Colonic mucosa (tissue), 4 donors: ENCODE data around the gene SLC26A11. TPM values are rescaled to one million over a fixed set of nuclear protein-coding genes. Genes with fewer than 3 reads are reported as not detected.
A peak's percentile ranks its signal among the peaks of the same experiment; 100 is the strongest.

ENCODE experiments used
- DNase-seq: peaks from one replicate; pipeline ENCODE4 v3.0.0-alpha.2; 2020
- H3K27ac ChIP-seq: fragments of 200-600 bp; one replicate; pipeline ENCODE4 v1.8.0; 2021
- H3K27me3 ChIP-seq: fragments of 200-600 bp; one replicate; pipeline ENCODE4 v1.8.0; 2021
- H3K36me3 ChIP-seq: fragments of 200-600 bp; one replicate; pipeline ENCODE4 v1.8.0; 2021
- H3K4me1 ChIP-seq: fragments of 200-600 bp; one replicate; pipeline ENCODE4 v1.8.0; 2021; ENCODE audit warnings: mild to moderate bottlenecking
- H3K4me3 ChIP-seq: fragments of 200-600 bp; one replicate; pipeline ENCODE4 v1.8.0; 2021
- H3K9ac ChIP-seq, 2 donors: one replicate each; pipeline ENCODE4 v1.7.0; 2013; ENCODE audit warnings: control low read depth in 2 of 2, low read depth in 2 of 2, low read length in 2 of 2
- H3K9me3 ChIP-seq: fragments of 200-600 bp; one replicate; pipeline ENCODE4 v1.8.0; 2021
- CTCF ChIP-seq: fragments of 200-600 bp; IDR thresholded peaks from one replicate; pipeline ENCODE4 v1.8.0; 2022; ENCODE audit warnings: antibody characterized with exemption, mild to moderate bottlenecking
- intact Hi-C: fragments of 100-400 bp; cut with DNase I; formaldehyde crosslinking; loops from one replicate; pipeline ENCODE4 v1.14.1; 2022
- total RNA-seq, 2 donors: library from RNA; stranded (reverse); fragmentation: NEBNext Ultra II Directional in 1 of 2; extraction: Animal tissue kit (Norgen Biotek cat#: 25700) in 1 of 2; gene quantifications; one replicate each; pipeline ENCODE4 v1.2.1, GENCODE V29; 2021
- donor health status: healthy.
- donor health status: DM: no; HTN: no; CAD: no.
- donor health status: DM: no; HTN: no; CAD: no.

The SLC26A11 gene
- total RNA-seq, result 1 to 10 TPM; 8.0 to 9.3 TPM

GRCh38 chr17:80220054-80220735, at the start of gene SLC26A11, which contains the start of gene SGSH:
TSS of gene SLC26A11 (plus strand) at chr17:80220427. CDS start at chr17:80221561, 1,134 bp downstream.
TSS of gene SGSH (minus strand) at chr17:80220333. CDS start at chr17:80220313, 20 bp downstream.
- peak; percentile 87 for DNase-seq
- peak within 1 kb of the TSS; percentile 93 for H3K4me3 ChIP-seq
- intact Hi-C loops, result no loop called here
- H3K36me3 ChIP-seq, result no peaks in the 10 kb centered on the region
- no peaks in the 10 kb centered on the region for H3K9me3 ChIP-seq
- H3K27ac ChIP-seq, result peak within 1 kb of the TSS; percentile 78
- peak within 1 kb of the TSS; percentile 97 to 99 for H3K9ac ChIP-seq
- no peak for TF ChIP-seq CTCF
- H3K27me3 ChIP-seq, result no peaks in the 10 kb centered on the region
- H3K4me1 ChIP-seq, result peaks cover 3% of the 10 kb centered on the region

- H3K27ac ChIP-seq, result no peak overlapping the region
- no peaks in the 10 kb centered on the region for H3K27me3 ChIP-seq
- no peak for DNase-seq
- no peaks in the 10 kb centered on the region for H3K36me3 ChIP-seq
- no peak overlapping the region for H3K4me3 ChIP-seq
- intact Hi-C loops, result no loop called here
- TF ChIP-seq CTCF, result no peak
- no peaks in the 10 kb centered on the region for H3K4me1 ChIP-seq
- H3K9ac ChIP-seq, result no peak overlapping the region
- H3K9me3 ChIP-seq, result no peaks in the 10 kb centered on the region
Observed at GRCh38 chr17:80171681-80172080, 48.5 kb upstream of the SLC26A11 start.

DNA sequence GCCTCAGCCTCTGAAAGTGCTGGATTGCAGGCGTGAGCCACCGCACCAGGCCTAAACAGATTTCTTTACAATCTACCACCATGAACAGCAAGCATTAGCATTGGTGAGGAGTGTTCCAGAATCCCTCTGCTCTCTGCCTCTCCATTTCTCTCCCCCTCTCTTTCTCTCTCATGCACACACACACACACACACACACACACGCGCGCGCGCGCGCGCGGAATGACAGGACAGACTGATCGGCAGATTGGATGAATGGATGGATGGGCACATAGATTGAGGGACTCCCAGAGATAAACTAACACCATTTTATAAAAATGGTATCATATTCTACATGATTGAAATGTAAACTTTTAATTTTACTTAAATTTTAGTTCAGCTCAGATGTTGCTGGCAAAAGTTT, 47.1 kb upstream of the SLC26A11 start:
- no peaks in the 10 kb centered on the region for H3K4me1 ChIP-seq
- H3K36me3 ChIP-seq, result no peaks in the 10 kb centered on the region
- H3K27me3 ChIP-seq, result no peaks in the 10 kb centered on the region
- H3K27ac ChIP-seq, result no peak overlapping the region
- TF ChIP-seq CTCF, result no peak
- no peaks in the 10 kb centered on the region for H3K9me3 ChIP-seq
- no peak for DNase-seq
- H3K9ac ChIP-seq, result no peak overlapping the region
- H3K4me3 ChIP-seq, result no peak overlapping the region
- intact Hi-C loops, result no loop called here

GRCh38 chr17:80173916-80174315, 46.3 kb upstream of the SLC26A11 start:
- no peak for DNase-seq
- Histone ChIP-seq H3K27ac (no peak overlapping the region), H3K9me3 (no peaks in the 10 kb centered on the region), H3K4me1 (no peaks in the 10 kb centered on the region), H3K4me3 (no peak overlapping the region), H3K9ac (no peak overlapping the region), H3K27me3 (no peaks in the 10 kb centered on the region), H3K36me3 (no peaks in the 10 kb centered on the region)
- intact Hi-C loops, result no loop called here
- TF ChIP-seq CTCF, result no peak

DNA sequence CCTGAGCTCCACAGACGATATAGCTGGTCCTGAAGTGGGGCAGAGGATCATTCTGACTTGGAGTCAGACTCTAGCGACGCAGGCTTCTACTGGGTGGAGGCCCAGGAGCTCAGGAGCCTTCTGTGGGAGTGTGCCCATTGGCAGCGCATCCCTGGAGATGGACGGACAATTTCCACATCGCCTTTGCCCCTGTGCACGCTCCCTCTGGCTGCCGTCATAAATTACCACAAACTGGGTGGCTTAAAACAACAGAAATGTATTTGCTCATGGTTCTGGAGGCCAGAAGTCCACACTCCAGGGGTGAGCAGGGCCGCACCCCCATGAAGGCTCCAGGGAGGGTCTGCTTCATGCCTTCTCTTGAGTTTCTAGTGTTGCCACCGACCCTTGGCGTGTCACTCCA, 43.5 kb upstream of the SLC26A11 start:
- Histone ChIP-seq H3K9me3 (no peaks in the 10 kb centered on the region), H3K4me3 (no peak overlapping the region), H3K27me3 (peaks cover 4% of the 10 kb centered on the region), H3K27ac (no peak overlapping the region), H3K9ac (no peak overlapping the region), H3K4me1 (no peaks in the 10 kb centered on the region), H3K36me3 (no peaks in the 10 kb centered on the region)
- no peak for DNase-seq
- intact Hi-C loops, result no loop called here
- TF ChIP-seq CTCF, result no peak
